Prostate gland (tissue), 2 donors: ENCODE data around the gene CLEC2D.
"Not testable (repeated sequence)": the region's sequence is repeated elsewhere in the genome, so short reads cannot be mapped to it uniquely, and the experiment has no call there.

Source experiments
- POLR2A ChIP-seq: fragments of 450-650 bp; IDR thresholded peaks from one replicate; pipeline ENCODE4 v1.6.1; 2016; ENCODE audit warnings: antibody characterized with exemption, mild to moderate bottlenecking
- TF ChIP-seq, protein P1 (sequence below), 4 experiments: fragments of 200-600 bp in 2 of 4; fragments of 450-650 bp in 2 of 4; sonication (generic) in 2 of 4; IDR thresholded peaks; 1 replicate in 3 of 4; 2 replicates in 1 of 4; pipeline ENCODE4 v1.5.1; 2016 to 2019; ENCODE audit warnings: antibody characterized with exemption in 4 of 4, mild to moderate bottlenecking in 2 of 4, moderate library complexity in 2 of 4

DNA sequence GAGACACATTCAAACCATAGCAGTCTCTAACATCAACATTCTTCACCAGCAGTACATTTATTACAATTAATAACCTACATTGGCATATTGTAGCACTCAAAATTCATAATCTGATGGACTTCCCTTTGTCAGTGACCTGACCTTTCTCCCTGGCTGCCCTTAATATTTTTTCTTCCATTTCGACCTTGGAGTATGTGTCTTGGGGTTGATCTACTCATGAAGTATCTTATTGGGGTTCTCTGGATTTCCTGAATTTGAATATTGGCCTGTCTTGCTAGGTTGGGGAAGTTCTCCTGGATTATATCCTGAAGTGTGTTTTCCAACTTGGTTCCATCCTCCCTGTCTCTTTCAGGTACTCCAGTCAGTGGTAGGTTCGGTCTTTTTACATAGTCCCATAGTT is 2.8 kb downstream of the CLEC2D start:
- TF ChIP-seq, protein P1, sequence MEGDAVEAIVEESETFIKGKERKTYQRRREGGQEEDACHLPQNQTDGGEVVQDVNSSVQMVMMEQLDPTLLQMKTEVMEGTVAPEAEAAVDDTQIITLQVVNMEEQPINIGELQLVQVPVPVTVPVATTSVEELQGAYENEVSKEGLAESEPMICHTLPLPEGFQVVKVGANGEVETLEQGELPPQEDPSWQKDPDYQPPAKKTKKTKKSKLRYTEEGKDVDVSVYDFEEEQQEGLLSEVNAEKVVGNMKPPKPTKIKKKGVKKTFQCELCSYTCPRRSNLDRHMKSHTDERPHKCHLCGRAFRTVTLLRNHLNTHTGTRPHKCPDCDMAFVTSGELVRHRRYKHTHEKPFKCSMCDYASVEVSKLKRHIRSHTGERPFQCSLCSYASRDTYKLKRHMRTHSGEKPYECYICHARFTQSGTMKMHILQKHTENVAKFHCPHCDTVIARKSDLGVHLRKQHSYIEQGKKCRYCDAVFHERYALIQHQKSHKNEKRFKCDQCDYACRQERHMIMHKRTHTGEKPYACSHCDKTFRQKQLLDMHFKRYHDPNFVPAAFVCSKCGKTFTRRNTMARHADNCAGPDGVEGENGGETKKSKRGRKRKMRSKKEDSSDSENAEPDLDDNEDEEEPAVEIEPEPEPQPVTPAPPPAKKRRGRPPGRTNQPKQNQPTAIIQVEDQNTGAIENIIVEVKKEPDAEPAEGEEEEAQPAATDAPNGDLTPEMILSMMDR (IDR thresholded peaks at IDR 0.05), result not testable (repeated sequence)
- not testable (repeated sequence) for TF ChIP-seq POLR2A
